Hematopoietic multipotent progenitor cell treated with erythropoietin and hydrocortisone succinate and interleukin-3 and kit ligand, for 6 days (in vitro differentiated cells): ENCODE measurements around the gene SLAIN1.
"Not testable (repeated sequence)": the region's sequence is repeated elsewhere in the genome, so short reads cannot be mapped to it uniquely, and the experiment has no call there.

ENCODE experiments used
- DNase-seq: peaks from one replicate; pipeline ENCODE4 v3.0.0-alpha.2; 2015

The SLAIN1 gene

DNA sequence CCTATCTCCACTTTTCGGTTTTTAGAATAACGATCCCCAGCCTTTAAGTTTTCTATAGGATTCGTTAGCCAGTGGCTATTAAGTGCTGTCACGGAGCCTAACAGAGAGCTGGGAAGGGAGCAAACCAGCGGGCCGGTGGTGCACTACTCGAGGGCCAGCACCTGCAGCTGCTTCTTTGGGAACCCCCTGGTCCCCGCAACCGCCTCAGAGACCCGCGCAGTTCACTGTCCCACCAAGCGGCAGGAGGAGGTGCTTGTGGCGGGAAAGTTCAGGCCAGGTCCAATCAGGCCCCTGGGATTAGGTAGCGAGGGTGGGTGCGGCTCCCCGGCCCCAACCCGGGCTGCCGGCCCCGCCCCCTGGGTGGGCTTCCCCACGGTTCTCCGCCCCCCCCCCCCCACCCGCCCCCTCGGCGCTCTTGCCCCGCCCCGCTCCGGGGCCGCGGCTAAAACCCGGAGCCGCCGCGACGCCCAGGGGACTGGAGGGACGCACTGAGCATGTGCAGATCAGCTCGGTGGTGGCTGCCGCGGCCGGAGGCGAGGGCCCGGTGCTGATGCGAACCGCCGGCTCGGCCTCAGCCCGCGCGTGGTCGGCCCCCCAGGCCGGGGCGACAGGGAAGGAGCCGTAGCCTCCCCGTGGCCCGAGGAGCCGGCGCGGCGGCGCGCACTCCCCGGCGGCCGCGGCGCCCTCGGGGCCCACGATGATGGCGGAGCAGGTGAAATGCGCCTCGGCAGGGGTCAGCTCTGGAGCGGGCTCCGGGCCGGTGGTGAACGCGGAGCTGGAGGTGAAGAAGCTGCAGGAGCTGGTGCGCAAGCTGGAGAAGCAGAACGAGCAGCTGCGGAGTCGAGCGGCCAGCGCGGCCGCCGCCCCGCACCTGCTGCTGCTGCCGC, at the start of gene SLAIN1:
Gene SLAIN1 (plus strand): TSS at position 471 of the 887 bp plus-strand sequence. CDS start 227 bp downstream, at position 698.
- peak; percentile 89 for DNase-seq

DNA sequence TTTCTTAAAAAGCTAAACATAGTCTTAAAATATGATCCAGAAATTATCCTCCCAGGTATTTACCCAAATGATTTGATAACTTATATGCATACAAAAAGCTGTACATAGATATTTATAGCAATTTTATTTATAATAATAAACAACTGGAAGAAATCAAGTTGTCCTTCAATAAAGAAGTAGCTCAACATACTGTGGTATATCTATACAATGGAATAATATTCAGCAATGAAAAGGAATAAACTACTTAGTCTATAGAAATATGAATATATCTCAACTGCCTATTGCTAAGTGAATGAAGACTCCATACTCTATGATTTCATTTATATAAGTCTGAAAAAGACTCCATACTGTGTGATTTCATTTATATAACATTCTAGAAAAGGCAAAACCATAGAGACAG, 47.1 kb upstream of the SLAIN1 start:
- no peak for DNase-seq

DNA sequence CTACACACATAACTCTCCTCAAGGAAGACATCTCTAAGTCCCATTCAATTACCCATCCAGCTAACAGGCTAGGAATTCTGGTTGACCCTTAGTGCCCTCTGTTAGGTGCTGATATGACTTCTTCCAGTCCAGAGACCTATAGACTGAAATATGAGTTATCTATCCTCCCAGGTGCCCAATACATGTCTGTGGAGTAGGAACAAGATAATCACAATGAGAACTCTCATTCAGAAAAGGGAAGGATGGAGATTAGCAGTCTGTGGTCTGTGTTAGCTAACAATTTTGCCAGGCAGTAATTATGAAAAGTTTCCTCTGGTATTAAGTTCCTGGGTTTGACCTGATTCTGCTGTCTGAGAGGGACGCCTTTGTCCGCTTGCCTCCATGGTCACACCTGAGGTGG, 44.2 kb upstream of the SLAIN1 start:
- DNase-seq: peak; percentile 29

DNA sequence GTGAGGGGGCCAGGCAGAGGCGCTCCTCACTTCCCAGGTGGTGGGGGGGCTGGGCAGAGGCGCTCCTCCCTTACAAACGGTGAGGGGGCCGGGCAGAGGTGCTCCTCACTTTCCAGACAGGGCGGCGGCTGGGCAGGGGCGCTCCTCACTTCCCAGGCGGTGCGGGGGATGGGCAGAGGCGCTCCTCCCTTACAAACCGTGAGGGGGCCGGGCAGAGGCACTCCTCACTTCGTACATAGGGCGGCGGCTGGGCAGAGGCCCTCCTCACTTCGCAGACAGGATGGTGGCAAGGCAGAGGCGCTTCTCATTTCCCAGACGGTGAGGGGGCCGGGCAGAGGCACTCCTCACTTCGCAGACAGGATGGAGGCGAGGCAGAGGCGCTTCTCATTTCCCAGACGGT, 37.5 kb upstream of the SLAIN1 start:
- DNase-seq: not testable (repeated sequence)

DNA sequence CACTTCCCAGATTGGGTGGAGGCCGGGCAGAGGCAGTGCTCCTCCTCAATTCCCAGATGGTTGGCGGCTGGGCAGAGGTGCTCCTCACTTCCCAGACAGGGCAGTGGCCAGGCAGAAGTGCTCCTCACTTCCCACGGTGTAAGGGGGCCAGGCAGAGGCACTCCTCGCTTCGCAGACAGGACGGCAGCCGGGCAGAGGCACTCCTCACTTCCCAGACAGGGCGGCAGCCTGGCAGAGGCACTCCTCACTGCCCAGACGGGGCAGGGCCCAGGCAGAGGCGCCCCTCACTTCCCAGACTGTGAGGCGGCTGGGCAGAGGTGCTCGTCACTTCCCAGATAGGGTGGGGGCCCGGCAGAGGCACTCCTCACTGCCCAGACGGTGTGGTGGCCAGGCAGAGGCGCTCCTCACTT, 36.6 kb upstream of the SLAIN1 start:
- no peak for DNase-seq

DNA sequence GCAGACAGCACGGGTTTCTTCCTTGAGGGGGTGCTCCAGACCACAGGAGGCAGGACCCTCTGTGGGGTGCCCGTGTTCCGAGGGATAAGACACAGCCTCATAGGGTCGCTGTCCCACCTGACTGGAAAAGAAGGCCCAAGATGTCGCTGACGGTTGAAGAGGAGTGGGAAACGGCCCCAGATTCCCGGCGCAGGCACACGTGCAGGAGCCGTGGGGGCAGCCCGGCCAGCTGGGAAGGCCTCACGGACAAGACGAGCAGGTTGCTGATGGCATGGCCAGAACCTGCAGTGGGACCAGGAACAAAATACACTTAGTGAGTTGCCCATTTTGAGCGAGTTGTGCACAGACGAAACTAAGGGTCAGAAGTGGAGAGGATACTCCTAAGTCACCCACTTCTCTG, 35.2 kb upstream of the SLAIN1 start:
- DNase-seq: not testable (repeated sequence)

DNA sequence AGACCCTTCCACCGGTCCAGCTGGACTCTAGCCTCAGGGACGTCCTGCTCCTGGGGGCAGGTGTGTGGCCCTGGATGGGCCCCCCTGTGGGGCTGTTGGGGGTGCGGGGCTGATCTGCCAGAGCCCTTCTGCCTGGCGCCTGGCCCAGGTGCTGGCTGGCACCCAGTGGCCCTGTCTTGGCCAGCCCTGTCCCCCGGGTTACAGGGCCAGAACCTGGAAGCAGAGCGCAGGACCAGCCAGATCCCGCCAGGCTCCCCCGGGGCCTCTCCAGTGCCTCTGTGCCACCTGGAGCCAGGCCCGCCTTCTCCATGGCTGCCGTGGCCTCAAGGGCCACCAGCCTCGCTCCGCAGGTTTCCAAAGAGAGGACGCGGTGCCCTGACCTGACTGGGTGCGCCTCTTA, 34.7 kb upstream of the SLAIN1 start:
- not testable (repeated sequence) for DNase-seq

DNA sequence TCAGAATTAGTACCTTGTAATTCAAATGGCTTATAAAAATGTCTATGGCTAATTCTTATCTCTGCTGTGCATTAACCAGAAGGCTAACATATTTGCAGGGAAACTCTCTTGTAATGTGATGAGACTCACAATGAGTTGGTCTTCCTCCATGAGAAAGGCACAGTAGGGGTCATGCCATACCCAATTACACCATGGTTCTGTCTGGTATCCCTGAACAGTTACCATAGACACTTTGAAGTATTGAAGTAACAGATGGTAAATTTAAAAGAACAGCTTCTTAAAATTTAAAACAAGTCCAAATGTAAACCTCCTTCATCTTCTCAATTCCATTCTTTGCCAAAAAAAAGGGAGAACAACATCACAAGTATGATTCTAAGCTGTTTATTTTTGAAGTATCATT, 22.6 kb upstream of the SLAIN1 start:
- no peak for DNase-seq

DNA sequence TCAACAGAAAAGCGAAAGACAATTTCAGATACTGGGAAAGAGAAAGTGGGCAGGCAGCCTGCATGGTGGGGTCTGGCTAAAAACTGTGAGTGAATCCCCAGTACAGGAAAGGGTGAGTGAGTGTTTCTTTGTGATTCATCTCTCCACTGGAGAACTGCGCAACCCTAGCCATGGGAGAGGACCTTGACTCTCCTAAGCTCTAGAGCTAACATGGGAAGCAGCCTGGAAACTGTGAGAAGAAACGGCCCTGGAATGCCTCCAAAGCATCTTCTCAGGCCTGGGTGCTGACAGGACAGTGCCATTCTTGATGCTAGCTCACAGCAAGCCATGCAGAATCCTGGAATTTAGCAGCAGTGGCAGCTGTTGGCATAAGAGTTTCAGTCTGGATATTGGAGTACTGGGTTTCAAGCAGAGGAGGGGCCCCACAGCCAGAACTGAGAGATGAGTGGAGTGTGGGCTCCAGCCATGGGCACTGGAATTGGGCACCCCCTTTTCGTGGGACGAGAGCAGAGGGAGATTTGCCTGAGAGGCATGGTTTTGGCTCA, 18.7 kb upstream of the SLAIN1 start:
- DNase-seq: no peak

DNA sequence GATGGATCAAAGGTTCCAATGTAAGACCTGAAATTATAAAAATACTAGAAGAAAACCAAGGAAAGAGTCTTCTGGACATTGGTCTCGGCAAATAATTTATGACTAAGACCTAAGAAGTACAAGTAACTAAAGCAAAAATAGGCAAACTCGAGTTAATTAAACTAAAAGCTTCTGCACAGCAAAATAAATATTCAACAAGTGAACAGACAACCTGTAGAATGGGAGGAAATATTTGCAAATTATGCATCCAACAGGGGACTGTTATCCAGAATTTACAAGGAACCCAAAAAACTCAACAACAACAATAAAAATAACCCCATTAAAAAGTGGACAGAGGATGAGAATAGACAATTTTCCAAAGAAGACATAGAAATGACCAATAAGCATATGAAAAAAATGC, 9.7 kb upstream of the SLAIN1 start:
- DNase-seq: no peak

DNA sequence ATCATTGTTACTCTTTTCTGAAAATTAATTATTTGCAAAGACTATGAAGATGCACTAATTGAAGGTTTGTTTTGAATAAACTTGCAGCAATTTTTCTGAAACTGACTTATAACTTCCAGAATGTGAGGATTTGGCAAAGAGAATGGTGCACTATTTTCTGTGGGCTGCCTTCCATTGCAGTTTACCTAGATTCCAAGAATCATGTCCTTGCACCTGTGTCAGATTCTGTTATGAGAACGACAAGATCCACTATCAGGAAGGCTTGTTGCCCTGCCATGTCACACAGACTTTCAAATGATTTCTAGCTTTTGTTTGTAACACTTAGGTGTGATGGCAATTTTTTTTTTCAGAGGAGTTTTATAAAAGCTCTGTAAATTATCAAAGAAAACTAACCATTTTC, 5.6 kb upstream of the SLAIN1 start:
- no peak for DNase-seq

DNA sequence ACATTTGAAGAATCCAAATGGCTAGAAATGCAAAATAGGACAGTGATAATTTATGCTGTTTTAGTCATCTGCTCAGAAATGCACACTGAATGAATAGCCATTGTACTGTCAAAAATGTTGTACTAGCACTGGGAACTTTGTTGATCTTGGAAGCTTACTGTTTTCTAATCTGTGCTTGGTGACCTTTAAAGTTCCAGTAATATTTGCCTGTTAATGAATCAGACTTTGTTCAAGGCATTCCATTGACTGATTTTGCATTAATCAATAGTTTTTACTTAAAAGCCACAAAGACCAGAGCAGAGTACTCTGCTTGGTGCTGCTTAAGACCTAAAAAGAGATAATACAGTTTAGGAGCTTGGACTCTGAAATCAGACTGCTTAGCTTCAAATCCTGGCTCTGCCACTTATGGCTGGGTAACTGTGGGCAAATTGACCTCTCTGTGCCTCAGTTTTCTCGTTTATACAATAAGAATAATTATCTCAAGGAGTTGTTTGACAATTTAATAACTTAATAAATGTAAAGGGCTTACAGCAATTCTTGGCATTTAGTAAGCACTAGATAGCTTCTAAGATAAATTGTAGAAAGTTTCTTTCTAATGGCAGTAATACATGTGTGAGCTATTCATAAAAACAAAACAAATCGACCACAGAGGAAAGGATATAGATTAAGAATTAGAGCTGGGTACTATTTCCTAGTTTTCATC, 4.6 kb upstream of the SLAIN1 start:
- DNase-seq: no peak

DNA sequence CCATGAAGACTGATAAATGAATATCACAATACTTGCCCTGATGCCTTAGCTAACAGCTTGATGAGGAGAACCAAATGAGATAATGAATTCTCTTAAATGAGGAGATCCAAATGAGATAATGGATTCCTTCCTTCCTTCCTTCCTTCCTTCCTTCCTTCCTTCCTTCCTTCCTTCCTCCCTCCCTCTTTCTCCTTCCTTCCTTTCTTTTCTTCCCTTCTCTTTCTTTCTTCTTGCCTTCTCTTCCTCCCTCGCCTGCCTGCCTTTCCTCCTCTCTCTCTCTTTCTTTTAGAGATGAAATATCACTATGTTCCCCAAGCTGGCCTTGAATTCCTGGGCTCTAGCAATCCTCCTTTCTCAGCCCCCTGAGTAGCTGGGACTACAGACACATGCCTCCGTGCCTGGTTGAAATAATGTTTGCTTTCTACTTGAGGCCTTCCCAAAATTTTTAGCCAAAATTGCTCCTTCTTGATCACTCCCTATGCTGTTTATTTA, 4.0 kb upstream of the SLAIN1 start:
- no peak for DNase-seq

DNA sequence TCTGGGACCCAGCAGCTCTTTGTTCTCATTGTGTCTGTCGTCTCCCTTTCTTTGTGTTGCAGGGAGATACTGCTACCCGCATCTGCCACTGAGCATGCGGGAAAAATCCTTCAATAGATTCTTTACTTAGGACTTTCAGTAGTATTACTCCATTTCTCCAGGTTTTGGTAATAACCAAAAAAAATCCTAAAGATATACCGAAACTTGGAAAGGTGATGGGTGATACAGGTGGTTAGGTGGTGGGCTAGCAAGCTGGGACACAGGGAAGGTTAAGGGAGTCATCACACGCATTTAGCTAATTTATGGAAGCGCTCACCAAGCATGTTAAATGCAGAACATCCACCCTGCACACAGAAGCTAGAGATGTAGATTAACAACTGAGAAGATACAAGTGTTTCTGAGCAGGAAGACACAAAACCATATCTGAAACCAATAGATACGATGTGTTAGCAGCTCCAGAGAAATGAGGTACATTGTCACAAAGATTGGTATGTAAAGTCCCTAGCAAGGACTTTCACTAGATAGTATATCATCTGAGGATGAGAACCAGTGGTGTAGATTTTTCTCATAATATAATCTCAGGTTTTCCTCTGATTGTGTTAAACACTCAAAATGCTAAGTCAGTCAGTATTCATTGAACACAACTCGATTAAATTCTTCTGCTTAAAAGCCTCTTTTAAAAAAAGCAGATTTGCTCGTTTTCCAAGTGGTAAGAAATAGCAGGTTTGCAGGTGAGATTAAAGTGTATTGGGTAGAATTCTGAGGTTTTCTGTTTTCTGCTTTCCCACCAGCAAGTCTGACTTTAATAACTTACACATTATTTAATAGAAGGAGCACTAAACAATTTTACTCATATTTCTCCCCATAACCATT, 1.2 kb upstream of the SLAIN1 start:
- DNase-seq: peak; percentile 45

DNA sequence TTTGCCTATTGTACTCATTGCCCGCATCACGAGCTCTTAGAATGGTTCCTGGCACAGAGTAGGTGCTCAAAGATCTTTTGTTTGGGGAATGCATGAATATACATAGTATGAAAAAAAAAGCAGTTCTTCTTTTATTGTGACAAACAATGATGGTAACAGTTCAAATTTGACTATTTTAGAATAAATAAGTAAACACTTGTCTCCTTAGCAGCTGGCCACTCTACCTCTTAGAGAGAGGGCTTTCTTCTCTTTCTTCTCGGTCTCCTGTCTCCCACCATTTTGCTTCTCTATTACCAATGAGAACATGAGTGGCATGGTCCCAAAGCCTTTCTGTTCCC, 639 bp upstream of the SLAIN1 start:
- no peak for DNase-seq

DNA sequence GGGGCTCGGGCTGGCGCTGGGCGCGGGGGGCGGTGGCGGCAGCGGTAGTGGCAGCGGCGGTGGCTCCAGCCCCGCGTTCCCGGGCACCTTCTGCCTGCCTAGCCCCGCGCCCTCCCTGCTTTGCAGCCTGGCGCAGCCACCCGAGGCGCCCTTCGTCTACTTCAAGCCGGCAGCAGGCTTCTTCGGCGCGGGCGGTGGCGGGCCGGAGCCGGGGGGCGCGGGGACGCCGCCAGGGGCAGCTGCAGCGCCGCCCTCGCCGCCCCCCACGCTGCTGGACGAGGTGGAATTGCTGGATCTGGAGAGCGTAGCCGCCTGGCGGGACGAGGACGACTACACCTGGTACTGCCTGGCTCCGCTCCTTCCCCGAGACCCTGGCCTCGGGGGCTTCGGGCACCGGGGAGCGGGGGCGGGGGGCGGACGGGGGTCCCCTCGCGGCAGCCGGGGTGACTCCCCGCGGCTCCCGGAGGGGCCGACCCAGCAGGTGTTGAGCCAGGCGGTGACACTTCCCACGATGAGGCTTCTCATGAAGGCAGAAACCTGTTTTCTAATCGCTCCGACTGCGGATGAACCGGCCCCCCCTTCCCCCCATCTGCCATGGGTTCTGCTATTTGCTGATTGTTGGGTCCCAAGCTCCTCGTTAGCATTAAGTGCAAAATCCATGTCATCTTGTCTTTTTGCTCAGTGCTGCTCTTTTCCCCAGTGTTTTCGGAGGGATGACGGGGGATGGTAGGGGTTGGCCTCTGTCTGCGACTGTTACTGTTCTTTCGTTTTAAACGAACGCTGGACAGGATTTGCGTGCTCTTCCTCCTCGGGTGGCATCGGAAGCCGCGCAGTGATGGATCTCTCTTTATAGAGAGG, 943 bp downstream of the SLAIN1 start:
- DNase-seq: peak; percentile 73

DNA sequence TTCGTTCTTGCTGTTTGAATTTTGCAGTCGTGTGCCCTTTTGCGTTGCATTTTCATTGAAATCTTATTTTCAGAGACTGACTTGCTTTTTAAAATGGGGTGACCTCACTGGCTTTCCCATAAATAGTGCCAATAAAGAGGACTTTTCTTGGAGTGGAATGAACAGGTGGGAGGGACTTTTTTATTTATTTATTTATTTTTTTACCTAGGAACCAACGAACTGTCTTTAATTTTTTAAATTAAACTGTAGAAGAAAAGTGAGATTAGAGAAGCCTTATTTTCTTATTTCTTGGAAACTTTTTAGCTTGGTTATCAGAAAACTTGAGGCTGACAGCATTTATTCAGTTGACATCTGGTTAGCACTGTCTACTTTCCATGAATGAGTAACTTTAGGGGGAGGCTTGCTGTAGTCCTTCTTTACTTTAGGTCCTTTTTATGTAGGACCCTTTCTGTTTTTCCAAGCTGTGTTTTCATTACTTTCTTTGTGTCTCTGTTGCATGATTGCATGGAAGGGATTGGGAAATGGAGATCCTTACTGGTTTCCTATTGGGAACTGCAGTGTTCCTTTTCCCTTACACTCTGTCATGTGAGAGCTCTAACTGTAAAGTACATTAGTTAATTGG, 1.7 kb downstream of the SLAIN1 start:
- DNase-seq: peak; percentile 30

DNA sequence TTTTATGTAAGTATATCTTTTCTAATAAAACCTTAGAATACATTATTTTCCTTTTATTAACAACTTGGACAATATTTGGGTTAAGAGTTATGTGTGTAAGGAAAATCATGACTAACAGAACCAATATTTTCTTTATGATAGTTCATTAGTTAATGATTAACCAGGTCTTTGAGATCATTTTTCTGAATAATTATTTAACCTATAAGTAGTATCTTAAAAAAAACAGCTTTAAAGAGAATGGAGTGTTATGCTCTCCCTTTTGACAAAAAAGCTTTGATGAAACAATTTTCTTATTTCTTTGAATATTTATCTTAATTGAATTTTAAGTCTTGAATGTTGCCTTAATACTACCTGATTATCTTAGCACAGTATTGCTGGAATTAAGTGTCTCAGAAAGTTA, 3.8 kb downstream of the SLAIN1 start:
- DNase-seq: no peak

DNA sequence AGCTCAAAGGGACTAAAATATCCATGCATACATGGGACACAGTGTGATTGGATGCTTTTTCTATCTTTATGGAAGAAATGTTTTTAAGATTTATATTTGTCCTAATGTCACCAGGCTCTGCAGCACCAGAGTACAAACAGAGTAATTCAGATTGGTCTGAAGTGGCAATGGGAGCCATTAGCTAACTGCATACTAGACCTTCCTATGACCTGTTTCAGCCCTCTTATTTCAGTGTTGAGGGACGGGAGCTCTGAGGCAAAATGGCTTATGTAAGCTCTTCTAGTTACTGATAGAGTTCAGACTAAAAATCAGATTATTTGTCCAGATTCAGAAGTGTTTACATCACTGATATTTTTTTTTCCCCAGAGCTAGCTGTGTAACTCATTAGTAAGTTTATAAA, 4.9 kb downstream of the SLAIN1 start:
- no peak for DNase-seq

DNA sequence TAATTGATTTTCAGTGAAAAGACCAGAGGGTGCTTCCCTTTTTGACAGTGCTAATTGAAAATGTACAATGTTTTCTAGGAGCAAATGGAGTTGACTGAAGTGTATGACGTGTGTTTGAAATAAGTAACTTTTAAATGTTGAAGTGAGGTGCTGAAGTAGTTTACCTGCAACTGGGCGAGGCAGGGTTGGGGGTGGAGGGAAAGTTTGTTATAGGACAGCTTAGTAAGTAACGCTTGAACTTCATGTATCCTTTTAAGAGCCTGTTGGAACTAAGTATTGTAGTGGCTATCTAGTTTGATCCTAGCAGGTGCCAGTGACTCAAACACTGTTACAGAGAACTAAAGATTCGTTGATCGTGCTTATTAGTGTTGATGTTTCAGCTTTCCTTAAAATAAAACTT, 5.9 kb downstream of the SLAIN1 start:
- no peak for DNase-seq

DNA sequence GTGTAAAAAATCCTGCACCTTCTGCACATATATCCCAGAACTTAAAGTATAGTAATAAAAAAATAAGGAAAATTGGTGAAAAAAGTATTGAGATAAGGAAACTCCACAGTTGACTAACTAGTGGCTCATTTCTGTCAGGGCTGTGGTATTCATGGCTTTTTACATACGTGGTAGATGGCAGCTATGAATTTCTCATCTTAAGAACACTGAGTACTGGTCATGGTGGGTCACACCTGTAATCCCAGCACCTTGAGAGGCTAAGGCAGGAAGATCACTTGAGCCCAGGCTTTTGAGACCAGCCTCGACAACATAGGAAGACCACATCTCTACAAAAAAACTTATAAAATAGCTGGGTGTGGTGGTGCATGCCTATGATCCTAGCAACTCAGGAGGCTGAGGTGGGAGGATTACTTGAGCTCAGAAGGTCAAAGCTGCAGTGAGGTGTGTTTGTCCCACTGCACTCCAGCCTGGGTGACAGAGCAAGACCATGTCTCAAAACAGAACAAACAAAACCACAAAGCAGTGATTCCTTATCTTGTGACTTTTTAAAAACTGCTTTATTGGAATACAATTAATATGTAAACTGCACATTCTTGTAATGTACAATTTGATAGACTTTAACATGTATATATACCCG, 16.8 kb downstream of the SLAIN1 start:
- DNase-seq: no peak
